Fibroblast of gingiva (primary cell): Measurements from ENCODE around the gene RRM2.
A peak's percentile ranks its signal among the peaks of the same experiment; 100 is the strongest.

Source experiments
- DNase-seq: peaks from one replicate; pipeline ENCODE4 v3.0.0-alpha.2; 2011; ENCODE audit warnings: low read depth

Gene RRM2

DNA sequence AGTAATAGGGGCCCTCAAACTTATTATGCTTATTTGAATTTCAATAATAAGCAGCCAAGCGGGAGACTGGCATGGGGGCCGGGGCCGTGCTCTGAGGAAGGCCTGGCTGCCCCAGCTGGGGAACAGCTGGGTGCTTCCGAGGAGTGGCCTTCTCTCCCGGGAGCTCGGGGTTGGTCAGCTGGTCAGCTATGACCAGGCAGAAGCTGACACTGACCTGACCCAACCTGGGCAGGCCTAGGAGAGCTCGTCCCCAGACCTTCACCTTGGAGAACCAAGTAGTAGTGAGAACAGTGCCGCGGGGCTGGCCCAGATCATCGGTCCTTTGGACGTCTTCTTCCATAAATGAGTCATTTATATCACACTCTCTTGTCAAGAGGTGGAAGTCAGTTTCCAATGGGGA is 36.1 kb downstream of the RRM2 start:
- DNase-seq = no peak

DNA sequence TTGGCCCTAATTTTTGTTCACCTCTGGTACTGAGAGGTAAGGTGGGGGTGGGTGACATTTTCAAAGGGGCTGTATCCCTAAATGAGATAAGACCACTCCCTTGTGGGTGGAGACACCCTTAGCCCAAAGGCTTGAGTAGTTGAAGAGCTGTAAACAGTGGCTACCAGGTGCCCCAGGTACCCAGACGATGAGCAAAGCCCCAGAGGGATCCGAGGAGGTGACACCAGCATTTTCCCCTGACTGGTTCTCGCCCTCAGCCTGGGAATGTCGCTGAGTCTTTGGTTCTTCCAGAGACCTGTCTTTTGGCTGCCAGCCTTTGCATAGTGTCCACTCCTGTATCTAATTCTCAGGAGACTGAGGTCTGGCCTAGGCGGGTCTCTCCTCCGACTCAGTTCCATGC is 36.5 kb downstream of the RRM2 start:
- no peak for DNase-seq

DNA sequence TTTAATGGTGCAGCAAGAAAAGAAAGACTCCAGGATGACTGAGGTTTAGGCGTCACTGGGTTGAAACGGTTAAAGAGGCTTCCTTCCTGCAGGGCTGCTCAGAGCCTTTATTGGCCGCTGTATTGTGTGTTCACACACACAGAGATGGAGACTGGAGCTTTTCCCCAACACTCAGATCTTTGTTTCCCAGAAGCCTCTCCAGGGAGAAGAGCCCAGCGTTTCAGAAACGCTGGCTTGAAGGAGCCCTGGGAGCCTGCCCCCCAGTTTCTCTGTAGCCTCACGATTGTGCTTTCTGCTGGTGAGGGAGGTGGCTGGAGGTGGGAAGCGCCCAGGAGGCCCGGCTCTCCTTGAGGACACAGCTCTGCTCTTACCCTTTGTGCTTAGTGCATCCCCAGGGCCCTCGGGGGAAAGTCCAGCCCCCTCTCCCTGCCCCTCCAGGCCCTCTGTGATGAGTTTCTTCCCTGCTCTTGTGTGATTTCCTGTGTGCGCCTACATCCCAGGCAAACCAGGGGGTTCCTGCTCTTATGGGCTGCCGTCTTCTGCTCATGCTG is 37.1 kb downstream of the RRM2 start:
- DNase-seq = no peak

DNA sequence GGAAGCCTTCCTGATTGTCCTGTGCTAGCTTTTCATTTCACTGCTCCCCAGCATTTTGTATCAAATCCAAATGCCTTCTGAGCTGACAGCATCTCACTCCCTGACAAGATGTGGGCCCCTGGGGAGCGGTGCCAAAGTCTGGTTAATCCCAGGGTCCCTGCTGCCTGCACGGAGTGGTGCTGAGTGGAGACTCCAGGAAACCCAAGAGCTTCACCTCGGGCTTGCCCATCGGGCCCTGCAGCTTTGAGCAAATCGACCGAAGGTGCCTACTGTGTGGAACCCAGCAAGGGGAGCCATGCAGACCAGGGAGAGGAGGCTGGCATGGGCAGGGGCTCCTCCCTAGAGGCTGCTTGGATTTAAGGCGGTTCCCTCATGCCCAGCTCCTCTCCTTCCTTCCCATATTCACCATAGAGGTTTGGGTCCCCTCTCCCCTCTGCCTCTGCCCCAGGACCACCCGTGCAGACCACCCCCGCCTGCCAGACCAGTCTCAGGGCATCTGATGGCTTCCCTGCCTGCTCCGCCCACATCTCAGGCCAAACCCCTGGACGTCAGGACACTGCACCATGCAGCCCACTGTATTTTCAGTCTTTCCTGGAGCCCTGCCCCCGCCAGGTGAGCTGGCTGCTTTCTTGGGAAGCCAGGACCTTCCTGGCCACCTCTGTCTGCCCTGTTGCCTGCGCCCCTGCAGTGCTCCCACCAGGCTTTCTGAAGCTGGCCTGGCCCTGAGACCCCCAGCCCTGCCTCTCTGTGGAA is 37.8 kb downstream of the RRM2 start:
- no peak for DNase-seq

DNA sequence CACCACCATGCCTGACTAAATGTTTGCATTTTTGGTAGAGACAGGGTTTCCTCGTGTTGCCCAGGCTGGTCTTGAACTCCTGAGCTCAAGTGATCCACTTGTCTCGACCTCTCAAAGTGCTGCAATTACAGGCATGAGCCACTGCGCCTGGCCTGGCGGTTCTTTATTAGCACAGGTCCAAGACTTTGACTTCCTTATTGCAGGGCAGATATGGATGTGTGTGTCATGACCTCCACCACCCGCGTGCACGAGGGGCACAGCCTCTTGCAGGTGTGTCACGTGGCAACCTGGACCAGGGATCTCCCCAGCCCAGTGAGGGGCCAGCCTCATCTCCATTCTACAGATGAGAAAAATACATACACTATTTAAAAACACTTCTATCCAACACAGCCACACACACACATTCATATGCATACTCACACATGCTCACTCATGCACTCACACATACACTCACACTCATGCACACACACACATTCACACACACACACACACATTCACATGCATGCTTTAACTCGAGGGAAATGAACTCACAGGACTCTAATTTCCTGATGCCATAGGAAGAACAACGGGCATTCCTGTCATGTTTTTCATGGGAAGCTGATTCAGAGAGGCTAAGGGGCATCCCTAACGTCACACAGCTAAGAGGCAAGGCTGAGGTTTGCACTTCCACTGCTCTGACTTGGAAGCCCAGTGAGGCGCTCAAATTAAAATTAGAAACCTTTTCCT is 38.8 kb downstream of the RRM2 start:
- no peak for DNase-seq

DNA sequence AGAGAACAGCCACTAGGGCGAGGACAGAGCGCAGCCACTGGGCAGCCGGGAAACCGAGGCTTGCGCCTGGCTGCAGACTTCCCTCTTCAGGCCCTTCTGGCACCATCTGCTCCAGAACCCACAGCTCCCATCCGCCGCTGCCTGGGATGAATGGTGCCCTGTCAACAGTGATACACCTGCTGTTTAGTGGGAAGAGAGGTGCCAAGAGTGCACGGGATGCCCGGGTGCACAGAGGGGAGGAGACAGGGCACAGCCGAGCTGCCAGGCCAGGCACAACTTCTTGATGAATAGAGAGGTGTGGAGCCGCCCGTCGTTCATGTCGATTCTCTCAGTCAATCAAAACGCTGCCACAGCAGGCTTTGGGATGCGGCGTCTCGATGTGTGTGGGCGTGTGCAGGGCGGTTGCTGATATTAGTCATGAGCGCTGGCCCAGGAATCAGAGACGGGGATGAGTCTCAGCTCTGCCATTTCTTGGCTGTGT is 39.5 kb downstream of the RRM2 start:
- DNase-seq = no peak

DNA sequence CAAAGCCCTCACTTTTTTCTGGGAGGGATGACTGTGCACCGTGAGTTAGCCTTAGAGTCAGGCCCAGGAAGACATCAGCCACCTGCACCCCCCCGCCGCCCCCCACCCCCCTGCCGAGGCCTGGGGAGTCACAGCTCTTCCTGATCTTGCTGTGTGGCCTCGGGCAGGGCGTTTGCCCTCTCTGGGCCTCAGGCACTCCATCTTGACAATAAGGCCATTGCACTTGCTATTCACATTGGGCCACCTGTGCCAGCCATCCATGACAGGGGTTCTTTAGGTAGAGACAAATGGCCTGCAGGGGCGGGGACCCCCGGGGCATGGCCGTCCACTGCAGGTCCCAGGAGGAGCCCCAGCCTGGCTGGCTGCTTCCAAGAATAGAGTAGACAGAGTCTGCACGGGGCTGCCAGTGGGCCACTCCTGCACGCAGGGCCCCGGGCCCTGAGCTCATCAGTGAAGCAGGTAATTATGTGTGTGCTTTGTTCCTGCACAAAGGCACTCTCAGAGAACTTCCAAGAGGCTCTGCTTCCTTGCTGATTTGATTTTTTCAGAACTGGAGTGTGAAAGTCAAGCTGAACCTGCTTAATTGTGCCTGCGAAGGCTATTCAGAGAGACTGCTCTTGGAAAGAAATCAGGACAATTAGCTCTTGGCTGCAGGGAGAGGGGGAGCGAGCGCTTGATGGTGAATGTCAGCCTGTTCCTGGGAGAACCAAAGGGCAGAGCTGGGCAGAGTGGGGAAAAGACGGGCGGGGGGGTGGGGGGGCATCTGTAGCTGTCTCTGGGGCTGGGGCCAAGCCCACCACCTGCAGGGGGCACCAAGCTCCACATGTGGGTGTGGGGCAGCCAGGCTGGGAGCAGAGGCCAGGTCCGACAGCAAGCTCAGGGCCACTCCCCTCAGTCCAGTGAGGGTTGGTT is 40.3 kb downstream of the RRM2 start:
- no peak for DNase-seq

DNA sequence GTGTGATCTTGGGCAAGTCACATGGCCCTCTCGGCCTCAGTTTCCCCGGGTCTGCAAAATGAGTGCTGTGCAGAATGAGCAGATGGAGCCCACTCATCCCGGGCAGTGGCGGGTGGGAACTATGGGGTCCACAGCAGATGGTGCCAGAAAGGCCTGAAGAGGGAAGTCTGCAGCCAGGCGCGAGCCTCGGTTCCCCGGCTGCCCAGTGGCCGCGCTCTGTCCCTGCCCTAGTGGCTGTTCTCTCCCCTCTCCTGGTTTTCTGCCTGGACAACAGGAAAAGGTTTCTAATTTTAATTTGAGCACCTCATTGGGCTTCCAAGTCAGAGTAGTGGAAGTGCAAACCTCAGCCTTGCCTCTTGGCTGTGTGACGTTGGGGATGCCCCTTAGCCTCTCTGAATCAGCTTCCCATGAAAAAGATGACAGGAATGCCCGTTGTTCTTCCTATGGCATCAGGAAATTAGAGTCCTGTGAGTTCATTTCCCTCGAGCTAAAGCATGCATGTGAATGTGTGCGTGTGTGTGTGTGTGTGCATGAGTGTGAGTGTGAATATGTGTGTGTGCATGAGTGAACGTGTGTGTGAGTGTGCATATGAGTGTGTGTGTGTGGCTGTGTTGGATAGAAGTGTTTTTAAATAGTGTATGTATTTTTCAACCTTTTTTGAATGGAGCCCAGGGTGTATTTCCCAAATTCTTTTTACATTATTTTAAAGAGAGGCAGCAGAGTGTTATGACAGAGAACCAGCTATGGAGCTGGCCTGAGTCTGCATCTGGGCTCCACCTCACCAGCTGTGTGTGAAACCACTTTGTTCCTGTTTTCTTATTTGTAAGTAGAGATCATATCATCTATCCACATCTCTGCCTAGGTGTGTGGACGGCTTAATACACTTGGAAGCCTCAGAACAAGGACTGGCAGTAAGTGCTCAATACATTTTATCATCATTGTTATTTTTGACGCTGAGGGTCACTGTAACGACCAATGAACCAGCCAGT is 41.3 kb downstream of the RRM2 start:
- DNase-seq = no peak

DNA sequence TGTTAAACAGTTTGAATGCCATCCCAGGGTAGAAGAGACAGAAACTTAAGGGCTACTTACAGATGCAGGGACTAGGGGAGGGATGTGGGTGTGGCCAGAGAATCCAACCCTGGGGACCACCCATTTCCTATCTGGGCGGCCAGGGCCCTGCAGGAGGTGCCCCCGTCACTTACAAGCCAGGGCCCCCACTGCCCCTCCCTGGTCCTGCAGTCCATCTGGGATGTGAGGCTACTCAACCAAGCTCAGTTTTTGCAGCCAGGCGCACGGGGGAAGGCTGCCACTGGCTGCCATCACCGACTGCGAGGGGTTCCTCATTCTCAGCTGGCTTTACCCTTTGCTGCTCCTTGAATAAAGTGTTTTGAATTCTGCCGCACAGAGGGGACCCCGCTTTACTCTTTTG is 42.1 kb downstream of the RRM2 start:
- no peak for DNase-seq

DNA sequence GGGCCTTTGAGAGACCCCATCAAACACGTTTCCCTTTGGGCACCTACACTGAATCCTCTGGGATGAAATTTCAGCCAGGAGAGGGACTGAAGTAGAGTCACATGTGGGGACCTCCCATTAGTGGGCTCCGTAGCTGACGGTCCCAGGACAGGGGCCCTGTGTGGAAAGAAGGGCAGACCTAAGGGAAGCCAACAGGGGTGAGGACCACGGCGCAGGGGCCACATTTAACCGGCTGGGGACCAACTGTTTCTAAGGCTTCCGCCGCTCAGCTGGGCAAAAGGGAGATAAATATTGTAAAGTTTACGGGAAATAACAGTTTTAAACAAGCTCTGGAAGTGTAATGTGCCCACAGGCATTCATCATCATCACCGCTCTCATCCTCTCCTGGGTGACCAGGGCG is 42.7 kb downstream of the RRM2 start:
- DNase-seq = no peak

DNA sequence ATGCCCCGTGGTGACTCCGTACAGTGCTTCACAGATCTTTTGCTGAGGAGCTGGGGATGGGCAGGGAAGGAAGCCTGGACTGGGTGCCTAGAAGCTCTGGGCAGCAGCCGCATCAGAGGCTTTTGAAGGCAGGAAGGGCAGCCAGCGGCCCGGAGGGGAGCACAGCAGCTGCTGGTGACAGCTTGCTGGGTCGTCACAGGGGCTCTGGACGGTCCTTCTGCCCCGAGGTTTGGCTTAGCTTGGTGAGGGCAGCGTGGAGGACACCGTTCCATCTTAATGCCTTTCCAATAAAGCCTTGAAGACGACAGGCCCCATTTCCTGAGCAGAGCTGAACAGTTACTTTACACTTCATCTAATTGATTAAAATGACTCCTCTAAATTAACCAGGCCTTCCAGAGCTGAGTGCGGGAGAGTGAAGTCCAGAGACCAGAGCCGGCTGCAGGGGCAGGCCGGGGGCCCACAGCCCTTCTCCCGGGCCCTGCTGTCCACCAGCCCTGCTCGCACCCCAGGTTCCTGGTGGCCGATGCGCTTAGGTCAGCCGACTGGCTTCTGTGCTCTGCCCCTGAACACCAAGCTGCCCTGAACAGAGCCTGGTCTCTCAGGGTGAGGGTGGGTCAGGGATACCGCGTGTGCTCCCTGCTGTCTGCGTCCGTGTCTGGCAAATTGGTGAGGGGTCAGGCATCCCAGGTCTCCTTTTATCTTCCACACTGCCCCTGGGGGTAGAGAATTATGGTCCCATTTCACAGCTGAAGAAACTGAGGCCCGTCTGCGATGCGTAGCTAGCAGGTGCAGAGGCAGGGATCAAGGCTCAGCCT is 43.5 kb downstream of the RRM2 start:
- DNase-seq = no peak

DNA sequence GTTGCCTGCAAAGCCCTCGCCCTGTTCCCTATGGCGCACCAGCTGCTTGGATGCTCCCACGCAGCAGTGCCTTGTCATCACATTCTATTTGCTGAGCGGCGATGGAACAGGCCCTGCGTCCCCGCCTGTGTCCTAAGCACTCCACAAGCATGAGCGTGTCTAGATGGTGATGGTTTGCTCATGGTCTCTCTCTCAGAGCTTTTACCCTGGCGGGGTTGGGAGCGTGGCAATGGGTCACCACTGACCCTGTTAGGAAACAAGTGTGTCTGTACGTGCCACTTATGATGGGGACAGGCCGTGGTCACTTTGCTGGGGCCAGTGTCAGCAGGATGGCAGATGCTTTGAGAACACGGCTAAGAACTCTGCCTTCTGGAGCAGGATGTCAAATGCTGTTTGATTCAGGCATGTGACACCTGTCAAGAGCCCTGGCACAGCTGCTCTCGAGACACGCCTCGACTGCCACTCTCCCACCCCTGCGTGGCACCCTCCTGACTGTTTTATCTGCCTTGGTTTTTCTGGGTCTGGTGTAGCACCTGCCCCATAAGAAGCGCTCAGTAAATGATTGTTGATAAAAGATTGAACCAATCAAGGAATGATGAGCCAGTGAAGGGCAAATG is 44.2 kb downstream of the RRM2 start:
- DNase-seq = no peak

DNA sequence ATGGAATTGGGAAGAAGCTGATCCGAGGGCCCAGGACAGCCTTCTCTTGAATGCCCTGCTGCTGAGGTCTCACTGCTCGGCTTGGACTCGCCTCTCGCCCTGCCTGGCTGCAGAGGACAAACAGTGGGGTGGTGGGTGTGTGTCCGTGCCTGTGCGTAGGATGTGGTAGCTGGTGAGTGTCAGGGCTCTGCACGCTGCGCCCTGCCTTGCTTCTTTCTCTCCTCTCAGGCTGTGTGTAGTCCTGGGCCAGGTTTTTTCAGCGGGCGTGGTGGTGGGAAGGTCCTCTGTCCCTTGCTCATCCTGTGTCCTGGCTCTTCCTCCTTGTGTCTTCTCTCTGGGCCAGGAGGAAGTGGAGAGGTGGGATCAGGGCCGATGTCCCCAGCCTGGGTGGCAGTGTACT is 44.8 kb downstream of the RRM2 start:
- no peak for DNase-seq

DNA sequence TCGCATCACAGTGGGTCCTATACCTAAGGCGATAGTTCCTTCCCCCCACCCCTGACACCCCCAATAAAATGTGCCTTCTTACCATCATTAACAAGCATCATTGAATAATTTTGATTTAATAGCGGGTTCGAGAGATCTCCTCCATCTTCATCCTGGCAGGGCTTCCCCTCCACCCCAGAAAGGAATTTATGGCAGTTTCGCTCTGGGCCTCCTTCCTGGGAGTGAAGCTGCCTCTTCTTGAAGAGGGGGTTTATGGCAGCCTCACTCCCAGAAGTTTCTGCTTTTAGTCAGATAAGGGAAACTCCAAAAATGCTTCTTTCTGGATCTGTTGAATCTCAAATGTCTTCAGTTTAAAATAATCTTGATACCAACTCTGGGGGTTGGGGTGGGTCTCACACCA is 45.7 kb downstream of the RRM2 start:
- no peak for DNase-seq

DNA sequence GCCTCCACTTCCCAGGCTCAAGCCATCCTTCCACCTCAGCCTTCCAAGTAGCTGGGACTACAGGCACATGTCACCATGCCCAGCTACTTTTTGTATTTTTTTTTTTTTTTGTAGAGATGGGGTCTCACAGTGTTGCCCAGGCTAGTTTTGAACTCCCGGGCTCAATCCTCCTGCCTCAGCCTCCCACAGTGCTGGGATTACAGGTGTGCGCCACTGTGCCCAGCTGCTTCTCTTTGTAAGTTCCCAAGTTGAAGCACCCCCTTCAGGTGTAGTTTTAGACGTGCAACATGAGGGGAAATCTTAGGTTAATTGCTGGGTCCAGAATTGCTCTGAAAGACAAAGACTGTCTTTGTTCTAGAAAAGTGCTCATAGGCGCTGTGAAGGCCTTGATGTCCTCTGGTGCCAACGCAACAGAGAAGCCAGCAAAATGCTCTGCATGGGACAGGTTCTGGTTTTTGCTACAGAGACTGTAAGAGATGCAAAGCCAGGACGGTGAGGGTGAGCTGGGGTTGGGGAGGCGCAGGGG is 46.6 kb downstream of the RRM2 start:
- no peak for DNase-seq

DNA sequence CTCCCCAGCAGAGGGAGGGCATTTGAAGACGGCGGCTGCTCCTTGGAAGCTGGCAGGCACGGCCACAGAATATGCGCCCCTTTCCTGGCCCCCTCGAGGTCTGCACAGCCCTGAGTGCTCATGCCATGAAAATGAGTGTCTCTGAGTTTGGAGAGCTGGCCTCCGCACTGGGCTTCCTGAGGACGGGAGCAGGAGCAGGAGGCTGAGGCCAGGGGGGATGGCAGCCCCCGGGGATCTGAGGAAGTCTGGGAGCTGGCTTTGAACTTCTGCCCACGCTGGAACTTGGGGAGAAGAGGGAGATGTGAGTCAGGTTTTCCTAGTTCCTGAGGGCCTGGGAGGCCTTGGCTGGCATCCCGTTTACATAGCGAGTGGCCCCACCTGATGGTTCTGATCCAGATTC is 47.0 kb downstream of the RRM2 start:
- DNase-seq = no peak

DNA sequence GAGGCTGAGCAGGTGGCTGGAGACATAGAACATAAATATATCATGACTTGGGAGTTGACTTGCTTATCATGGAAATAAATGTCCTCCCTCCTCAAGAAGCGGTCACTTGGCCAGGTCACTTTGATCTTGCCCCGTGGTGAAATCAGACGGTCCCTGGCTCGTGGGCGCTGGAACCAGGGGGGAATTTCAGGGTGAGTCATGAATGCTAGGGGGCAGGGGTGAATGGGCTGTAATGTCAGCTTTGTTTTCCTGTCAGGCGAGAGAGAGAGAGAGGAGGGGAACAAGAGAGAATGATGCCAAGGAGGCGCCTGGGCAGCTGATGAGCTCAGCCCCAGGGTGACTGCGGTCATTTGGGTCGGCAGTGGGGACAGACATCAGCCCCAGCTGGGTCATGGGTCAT is 47.7 kb downstream of the RRM2 start:
- DNase-seq = peak; percentile 37

DNA sequence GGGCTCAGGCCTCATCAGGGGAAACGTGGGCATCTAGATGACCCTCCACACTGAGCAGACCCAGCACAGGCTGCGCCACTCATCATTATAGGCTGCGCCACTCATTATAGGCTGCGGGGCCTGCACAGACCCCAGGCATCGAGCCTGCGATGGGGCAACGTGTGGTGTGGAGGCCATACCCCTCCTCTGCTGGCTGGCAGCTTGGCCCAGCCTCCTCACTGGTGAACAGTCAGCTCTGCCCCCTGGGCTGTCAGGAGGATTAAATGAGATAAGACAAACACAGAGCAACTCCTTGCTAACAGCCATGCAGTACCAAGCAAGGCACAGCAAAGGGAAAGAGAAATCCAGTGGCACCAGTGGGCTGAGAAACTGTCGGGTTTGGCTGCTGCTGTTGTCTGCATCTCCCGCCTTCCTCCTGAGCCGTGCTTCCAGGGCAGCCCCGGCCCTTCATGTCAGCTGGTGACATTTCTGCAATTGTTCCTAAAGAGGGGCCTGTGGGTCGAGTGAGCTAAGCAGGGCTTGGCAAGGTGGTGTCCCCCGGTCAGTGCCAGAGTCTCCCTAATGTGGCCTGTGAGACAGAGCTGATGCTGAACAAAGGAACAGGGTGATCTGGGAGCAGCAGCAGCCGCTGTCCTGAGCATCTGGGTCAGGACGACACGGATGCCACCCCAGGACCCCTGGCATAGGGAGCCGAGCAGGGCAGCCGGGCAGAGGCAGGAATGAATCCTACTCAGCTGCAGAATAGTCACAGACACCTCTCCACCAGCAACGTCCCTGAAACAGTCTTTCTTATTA is 48.7 kb downstream of the RRM2 start:
- no peak for DNase-seq
